H9 (cell line): ENCODE measurements around the gene PDE7B. TPM values are rescaled to one million over a fixed set of nuclear protein-coding genes. Genes with fewer than 3 reads are reported as not detected.

ENCODE experiments used
- DNase-seq: peaks from one replicate; pipeline ENCODE4 v3.0.0-alpha.2; 2017
- H2AFZ ChIP-seq: one replicate; pipeline ENCODE4 v1.6.1; 2013; ENCODE audit warnings: mild to moderate bottlenecking, low read length, control low read depth, moderate library complexity
- H2AK5ac ChIP-seq: 2 replicates; pipeline ENCODE4 v1.6.1; 2013; ENCODE audit warnings: low read length, control low read depth, mixed read lengths; ENCODE audit not compliant: insufficient read length
- H2BK120ac ChIP-seq: one replicate; pipeline ENCODE4 v1.6.1; 2013; ENCODE audit warnings: low read depth, mild to moderate bottlenecking, low read length, control low read depth, inconsistent platforms; ENCODE audit not compliant: poor library complexity, severe bottlenecking
- H2BK12ac ChIP-seq: 2 replicates; pipeline ENCODE4 v1.6.1; 2013; ENCODE audit warnings: low read length, control low read depth, mixed read lengths, low read depth; ENCODE audit not compliant: insufficient read length
- H2BK15ac ChIP-seq: 2 replicates; pipeline ENCODE4 v1.6.1; 2013; ENCODE audit warnings: low read depth, low read length, control low read depth
- H2BK20ac ChIP-seq: one replicate; pipeline ENCODE4 v1.6.1; 2013; ENCODE audit warnings: low read depth, mild to moderate bottlenecking, low read length, control low read depth, inconsistent platforms; ENCODE audit not compliant: poor library complexity, severe bottlenecking
- H2BK5ac ChIP-seq: 2 replicates; pipeline ENCODE4 v1.6.1; 2013; ENCODE audit warnings: low read length, control low read depth, mixed read lengths; ENCODE audit not compliant: insufficient read length
- H3K14ac ChIP-seq: 2 replicates; pipeline ENCODE4 v1.6.1; 2013; ENCODE audit warnings: low read length, control low read depth; ENCODE audit not compliant: insufficient read depth
- H3K18ac ChIP-seq: 2 replicates; pipeline ENCODE4 v1.6.1; 2013; ENCODE audit warnings: low read depth, mild to moderate bottlenecking, mixed read lengths, low read length, control low read depth; ENCODE audit not compliant: insufficient read length
- H3K23ac ChIP-seq: 2 replicates; pipeline ENCODE4 v1.6.1; 2013; ENCODE audit warnings: low read length, control low read depth, mixed read lengths, low read depth; ENCODE audit not compliant: insufficient read length
- H3K23me2 ChIP-seq: 2 replicates; pipeline ENCODE4 v1.6.1; 2013; ENCODE audit warnings: low read depth, mild to moderate bottlenecking, mixed read lengths, low read length, control low read depth; ENCODE audit not compliant: insufficient read length, poor library complexity, severe bottlenecking
- H3K27ac ChIP-seq: 2 replicates; pipeline ENCODE4 v1.5.1; 2013; ENCODE audit warnings: low read length, control low read depth, mixed read lengths, low read depth; ENCODE audit not compliant: insufficient read length
- H3K27me3 ChIP-seq: 2 replicates; pipeline ENCODE4 v1.6.1; 2013; ENCODE audit warnings: low read length, control low read depth, inconsistent platforms; ENCODE audit not compliant: insufficient read depth
- H3K4ac ChIP-seq: 2 replicates; pipeline ENCODE4 v1.6.1; 2013; ENCODE audit warnings: low read depth, mild to moderate bottlenecking, control low read depth, inconsistent platforms, low read length, moderate library complexity
- H3K4me1 ChIP-seq: 2 replicates; pipeline ENCODE4 v1.6.1; 2013; ENCODE audit warnings: low read length, control low read depth, inconsistent platforms; ENCODE audit not compliant: insufficient read depth
- H3K4me2 ChIP-seq: 2 replicates; pipeline ENCODE4 v1.6.1; 2013; ENCODE audit warnings: low read length, control low read depth, mixed read lengths; ENCODE audit not compliant: insufficient read length, insufficient read depth
- H3K56ac ChIP-seq: 2 replicates; pipeline ENCODE4 v1.6.1; 2013; ENCODE audit warnings: low read depth, mild to moderate bottlenecking, mixed read lengths, low read length, control low read depth; ENCODE audit not compliant: insufficient read length
- H3K79me1 ChIP-seq: 2 replicates; pipeline ENCODE4 v1.6.1; 2013; ENCODE audit warnings: low read depth, mild to moderate bottlenecking, moderate library complexity, low read length, control low read depth, inconsistent platforms; ENCODE audit not compliant: insufficient read depth, poor library complexity, severe bottlenecking
- H3K79me2 ChIP-seq: 2 replicates; pipeline ENCODE4 v1.6.1; 2013; ENCODE audit warnings: low read length, control low read depth, inconsistent platforms; ENCODE audit not compliant: insufficient read depth
- H3K9ac ChIP-seq: 2 replicates; pipeline ENCODE4 v1.6.1; 2013; ENCODE audit warnings: low read length, control low read depth, mixed read lengths; ENCODE audit not compliant: insufficient read length; ENCODE audit errors: extremely low read depth
- H3K9me3 ChIP-seq: one replicate; pipeline ENCODE4 v1.6.1; 2013; ENCODE audit warnings: low read depth, low read length, inconsistent platforms; ENCODE audit not compliant: control insufficient read depth
- H3T11ph ChIP-seq: one replicate; pipeline ENCODE4 v1.6.1; 2013; ENCODE audit warnings: mild to moderate bottlenecking, low read length, control low read depth, inconsistent platforms
- H4K20me1 ChIP-seq: one replicate; pipeline ENCODE4 v1.6.1; 2013; ENCODE audit not compliant: control insufficient read depth, insufficient read length, insufficient read depth
- H4K5ac ChIP-seq: 2 replicates; pipeline ENCODE4 v1.6.1; 2013; ENCODE audit warnings: low read depth, mild to moderate bottlenecking, mixed read lengths, low read length, control low read depth; ENCODE audit not compliant: insufficient read length
- H4K8ac ChIP-seq: replicated peaks from 2 replicates; pipeline ENCODE4 v1.6.1; 2013; ENCODE audit warnings: low read length, control low read depth, mixed read lengths, low read depth; ENCODE audit not compliant: insufficient read length
- H4K91ac ChIP-seq: 2 replicates; pipeline ENCODE4 v1.6.1; 2013; ENCODE audit warnings: low read depth, mild to moderate bottlenecking, moderate library complexity, mixed read lengths, low read length, control low read depth; ENCODE audit not compliant: insufficient read length
- H3K27ac Mint-ChIP-seq, 3 experiments: 2 replicates in 2 of 3; 3 replicates in 1 of 3; pipeline ENCODE4 v1.8.0; 2020 to 2021; ENCODE audit warnings: mixed read lengths in 3 of 3, mild to moderate bottlenecking in 1 of 3, moderate library complexity in 1 of 3
- H3K27me3 Mint-ChIP-seq: 2 replicates; pipeline ENCODE4 v1.8.0; 2021; ENCODE audit warnings: low read depth, mild to moderate bottlenecking, moderate library complexity, mixed read lengths
- H3K36me3 Mint-ChIP-seq, 3 experiments: 2 replicates in 2 of 3; 3 replicates in 1 of 3; pipeline ENCODE4 v1.8.0; 2020 to 2021; ENCODE audit warnings: low read depth in 3 of 3, mixed read lengths in 3 of 3; ENCODE audit not compliant: insufficient read depth in 1 of 3
- H3K4me1 Mint-ChIP-seq, 2 experiments: 2 replicates each; pipeline ENCODE4 v1.8.0; 2020; ENCODE audit warnings: mixed read lengths in 2 of 2
- H3K4me3 Mint-ChIP-seq, 2 experiments: 2 replicates in 1 of 2; 3 replicates in 1 of 2; pipeline ENCODE4 v1.8.0; 2020 to 2021; ENCODE audit warnings: mild to moderate bottlenecking in 2 of 2, mixed read lengths in 2 of 2, moderate library complexity in 1 of 2
- H3K9me3 Mint-ChIP-seq, 2 experiments: 2 replicates in 1 of 2; 3 replicates in 1 of 2; pipeline ENCODE4 v1.8.0; 2020; ENCODE audit warnings: mild to moderate bottlenecking in 2 of 2, mixed read lengths in 2 of 2, moderate library complexity in 1 of 2
- CTCF ChIP-seq: fragments of 200-600 bp; sonication (generic); conservative IDR thresholded peaks from 3 replicates; pipeline ENCODE4 v1.8.0; 2021; ENCODE audit warnings: antibody characterized with exemption, mild to moderate bottlenecking
- WGBS: extraction: QIAGEN DNeasy Blood & Tissue Kit; methylation state at CpG from one replicate; pipeline ENCODE4 v1.1.7; 2013; ENCODE audit warnings: missing lambda C conversion rate, low lambda C conversion rate, mixed read lengths; ENCODE audit not compliant: insufficient read length; ENCODE audit errors: extremely low coverage; 5-methylcytosine and 5-hydroxymethylcytosine counted together
- total RNA-seq: library from RNA; stranded (reverse); gene quantifications from 2 replicates; pipeline ENCODE4 v1.2.1, GENCODE V29; 2021

Gene PDE7B
- total RNA-seq, 1 experiment from 2014 or later: not detected

GRCh38 chr6:136058852-136059251, 207.4 kb downstream of the PDE7B start:
- no peak overlapping the region for H2BK12ac ChIP-seq

More at GRCh38 chr6:136058852-136059251, 207.4 kb downstream of the PDE7B start:
- Histone ChIP-seq H3K27me3 (no peaks in the 10 kb centered on the region), H4K8ac (no peak overlapping the region), H3T11ph (no peak overlapping the region), H2AK5ac (no peak overlapping the region), H3K79me2 (no peaks in the 10 kb centered on the region), H4K5ac (no peak overlapping the region), H2BK120ac (no peak overlapping the region), H2AFZ (no peak overlapping the region), H3K23me2 (no peaks in the 10 kb centered on the region), H3K9ac (no peak overlapping the region), H3K56ac (no peak overlapping the region), H3K4me2 (no peak overlapping the region), H3K4ac (no peak overlapping the region), H3K9me3 (no peaks in the 10 kb centered on the region), H4K91ac (no peak overlapping the region), H2BK20ac (no peak overlapping the region), H2BK15ac (no peak overlapping the region), H3K79me1 (no peaks in the 10 kb centered on the region), H3K23ac (no peak overlapping the region), H3K18ac (no peak overlapping the region), H3K14ac (no peak overlapping the region), H2BK5ac (no peak overlapping the region), H3K4me1 (no peaks in the 10 kb centered on the region), H3K27ac (no peak overlapping the region), H4K20me1 (no peaks in the 10 kb centered on the region)
- Mint-ChIP-seq H3K36me3 (no peaks in the 10 kb centered on the region), H3K9me3 (no peaks in the 10 kb centered on the region; a peak in 1 of 5 replicates), H3K4me3 (no peak overlapping the region), H3K27me3 (no peaks in the 10 kb centered on the region), H3K4me1 (no peaks in the 10 kb centered on the region), H3K27ac (no peak overlapping the region)
- no peak for DNase-seq
- no CpG with 5 or more reads among the region's 1 CpG for WGBS
- TF ChIP-seq CTCF: no peak
